ENCODE results near the gene LRRC4B. TPM values are rescaled to one million over a fixed set of nuclear protein-coding genes. Genes with fewer than 3 reads are reported as not detected.

Gene LRRC4B
- total RNA-seq, 1 donor: not detected

GRCh38 chr19:50495020-50495531, 73.2 kb downstream of the LRRC4B start:
- H3K4me3 ChIP-seq (ENCODE audit: low read depth, low read length): no peak overlapping the region
- DNase-seq (ENCODE audit: low read depth): no peak
- TF ChIP-seq CTCF (IDR thresholded peaks at IDR 0.05; ENCODE audit: insufficient read depth, low read depth, low read length): no peak

GRCh38 chr19:50494186-50495019, 73.8 kb downstream of the LRRC4B start:
- DNase-seq (ENCODE audit: low read depth): no peak
- TF ChIP-seq CTCF (IDR thresholded peaks at IDR 0.05; ENCODE audit: insufficient read depth, low read depth, low read length): no peak
- H3K4me3 ChIP-seq (ENCODE audit: low read depth, low read length): no peak overlapping the region

- DNase-seq (ENCODE audit: low read depth): no peak
Measured at GRCh38 chr19:50493171-50493570, 75.1 kb downstream of the LRRC4B start.

GRCh38 chr19:50492303-50493052, 75.8 kb downstream of the LRRC4B start:
- DNase-seq (ENCODE audit: low read depth): no peak

More at GRCh38 chr19:50493171-50493570, 75.1 kb downstream of the LRRC4B start:
- no peak overlapping the region for H3K4me3 ChIP-seq (ENCODE audit: low read depth, low read length)
- no peak for TF ChIP-seq CTCF (IDR thresholded peaks at IDR 0.05; ENCODE audit: insufficient read depth, low read depth, low read length)

GRCh38 chr19:50490991-50491472, 77.2 kb downstream of the LRRC4B start:
- H3K4me3 ChIP-seq (ENCODE audit: low read depth, low read length): no peak overlapping the region
- no peak for DNase-seq (ENCODE audit: low read depth)
- TF ChIP-seq CTCF (IDR thresholded peaks at IDR 0.05; ENCODE audit: insufficient read depth, low read depth, low read length): no peak

More at GRCh38 chr19:50492303-50493052, 75.8 kb downstream of the LRRC4B start:
- TF ChIP-seq CTCF (IDR thresholded peaks at IDR 0.05; ENCODE audit: insufficient read depth, low read depth, low read length): no peak
- H3K4me3 ChIP-seq (ENCODE audit: low read depth, low read length): no peak overlapping the region

- TF ChIP-seq CTCF (IDR thresholded peaks at IDR 0.05; ENCODE audit: insufficient read depth, low read depth, low read length): no peak
- H3K4me3 ChIP-seq (ENCODE audit: low read depth, low read length): no peak overlapping the region
- no peak for DNase-seq (ENCODE audit: low read depth)
Measured at GRCh38 chr19:50490411-50490811, 77.8 kb downstream of the LRRC4B start.

All from fibroblast of villous mesenchyme (primary cell).